Endothelial cell (in vitro differentiated cells): ENCODE data around the gene CHURC1. TPM values are rescaled to one million over a fixed set of nuclear protein-coding genes. Genes with fewer than 3 reads are reported as not detected.
"Not testable (repeated sequence)": the region's sequence is repeated elsewhere in the genome, so short reads cannot be mapped to it uniquely, and the experiment has no call there.

Source experiments
- DNase-seq: peaks from one replicate; pipeline ENCODE4 v3.0.0; 2021; ENCODE audit warnings: low spot score
- H3K27ac Mint-ChIP-seq: one replicate; pipeline ENCODE4 v1.8.0; 2021; ENCODE audit warnings: mixed read lengths, inconsistent platforms; ENCODE audit not compliant: unreplicated experiment
- H3K27me3 Mint-ChIP-seq: one replicate; pipeline ENCODE4 v1.8.0; 2021; ENCODE audit warnings: mild to moderate bottlenecking, moderate library complexity, mixed read lengths, inconsistent platforms; ENCODE audit not compliant: unreplicated experiment
- H3K36me3 Mint-ChIP-seq: one replicate; pipeline ENCODE4 v1.8.0; 2021; ENCODE audit warnings: mild to moderate bottlenecking, low read depth, mixed read lengths, inconsistent platforms; ENCODE audit not compliant: unreplicated experiment
- H3K4me1 Mint-ChIP-seq: one replicate; pipeline ENCODE4 v1.8.0; 2021; ENCODE audit warnings: mild to moderate bottlenecking, mixed read lengths, inconsistent platforms; ENCODE audit not compliant: unreplicated experiment
- H3K4me3 Mint-ChIP-seq: one replicate; pipeline ENCODE4 v1.8.0; 2021; ENCODE audit warnings: mild to moderate bottlenecking, mixed read lengths, inconsistent platforms; ENCODE audit not compliant: unreplicated experiment
- H3K9me3 Mint-ChIP-seq: one replicate; pipeline ENCODE4 v1.8.0; 2021; ENCODE audit warnings: mixed read lengths, inconsistent platforms; ENCODE audit not compliant: unreplicated experiment
- CTCF ChIP-seq: fragments of 200-600 bp; sonication (generic); IDR thresholded peaks from one replicate; pipeline ENCODE4 v1.5.0; 2021; ENCODE audit warnings: antibody characterized with exemption; ENCODE audit not compliant: unreplicated experiment
- total RNA-seq: library from RNA; stranded (reverse); fragmentation: NEBNext Ultra II Directional; extraction: Animal tissue kit (Norgen Biotek cat#: 25700); gene quantifications from one replicate; pipeline ENCODE4 v1.2.1, GENCODE V29; 2021; ENCODE audit not compliant: unreplicated experiment

CHURC1 gene
- total RNA-seq, 1 donor from 2014 or later, result 36.2 TPM

GRCh38 chr14:64906022-64906421 lies 8.2 kb upstream of the CHURC1 start:
- H3K36me3 Mint-ChIP-seq, result no peaks in the 10 kb centered on the region
- H3K27ac Mint-ChIP-seq, result no peak overlapping the region
- DNase-seq, result no peak
- no peak overlapping the region for H3K4me3 Mint-ChIP-seq
- no peaks in the 10 kb centered on the region for H3K9me3 Mint-ChIP-seq
- no peak for TF ChIP-seq CTCF
- peaks cover 11% of the 10 kb centered on the region for H3K4me1 Mint-ChIP-seq
- no peaks in the 10 kb centered on the region for H3K27me3 Mint-ChIP-seq

GRCh38 chr14:64910847-64911495 lies 3.3 kb upstream of the CHURC1 start:
- no peak overlapping the region for H3K4me3 Mint-ChIP-seq

GRCh38 chr14:64912261-64912660 lies 2.0 kb upstream of the CHURC1 start:
- DNase-seq, result no peak
- Mint-ChIP-seq H3K9me3 (no peaks in the 10 kb centered on the region), H3K36me3 (no peaks in the 10 kb centered on the region), H3K27me3 (peaks cover 6% of the 10 kb centered on the region), H3K4me3 (no peak overlapping the region), H3K27ac (no peak overlapping the region), H3K4me1 (peaks cover 9% of the 10 kb centered on the region)
- TF ChIP-seq CTCF, result no peak

More at GRCh38 chr14:64910847-64911495, 3.3 kb upstream of the CHURC1 start:
- H3K27me3 Mint-ChIP-seq, result peaks cover 6% of the 10 kb centered on the region
- H3K9me3 Mint-ChIP-seq, result no peaks in the 10 kb centered on the region
- H3K27ac Mint-ChIP-seq, result no peak overlapping the region
- peak; percentile 74 for TF ChIP-seq CTCF
- peaks cover 15% of the 10 kb centered on the region for H3K4me1 Mint-ChIP-seq
- peak; percentile 23 for DNase-seq
- no peaks in the 10 kb centered on the region for H3K36me3 Mint-ChIP-seq

- not testable (repeated sequence) for H3K36me3 Mint-ChIP-seq, DNase-seq, H3K4me1 Mint-ChIP-seq, H3K9me3 Mint-ChIP-seq, H3K27me3 Mint-ChIP-seq
- Mint-ChIP-seq H3K4me3 (peak overlapping the region; percentile 91), H3K27ac (peak overlapping the region; percentile 91)
Measured at GRCh38 chr14:64913477-64913876, 778 bp upstream of the CHURC1 start.

GRCh38 chr14:64915029-64915424 lies 772 bp downstream of the CHURC1 start:
- Mint-ChIP-seq H3K27ac (peak overlapping the region; percentile 91), H3K36me3 (no peaks in the 10 kb centered on the region), H3K9me3 (no peaks in the 10 kb centered on the region), H3K27me3 (peaks cover 6% of the 10 kb centered on the region), H3K4me1 (peaks cover 9% of the 10 kb centered on the region), H3K4me3 (peak overlapping the region; percentile 91)
- DNase-seq, result no peak
- no peak for TF ChIP-seq CTCF
